GM19099 (cell line): ENCODE data around the gene GAS2L2.

Experiments used
- POLR2A ChIP-seq: IDR thresholded peaks from 3 replicates; pipeline ENCODE4 v1.6.1; 2011; ENCODE audit warnings: low read depth; ENCODE audit not compliant: insufficient read length; ENCODE audit errors: extremely low read depth

Gene GAS2L2

GRCh38 chr17:35752945-35753764 lies at the start of gene GAS2L2:
Gene GAS2L2, minus strand, starts transcription at chr17:35753239. Its CDS starts 389 bp downstream, at chr17:35752850.
- no peak for TF ChIP-seq POLR2A

- TF ChIP-seq POLR2A = no peak
Observed at GRCh38 chr17:35801583-35802224, 48.7 kb upstream of the GAS2L2 start.

GRCh38 chr17:35799942-35800341 lies 46.9 kb upstream of the GAS2L2 start:
- TF ChIP-seq POLR2A = no peak

- no peak for TF ChIP-seq POLR2A
Observed at GRCh38 chr17:35797918-35798317, 44.9 kb upstream of the GAS2L2 start.

GRCh38 chr17:35797370-35797769 lies 44.3 kb upstream of the GAS2L2 start:
- no peak for TF ChIP-seq POLR2A

- TF ChIP-seq POLR2A = no peak
Observed at GRCh38 chr17:35796942-35797341, 43.9 kb upstream of the GAS2L2 start.

GRCh38 chr17:35795871-35796265 lies 42.8 kb upstream of the GAS2L2 start:
- TF ChIP-seq POLR2A = no peak

GRCh38 chr17:35795007-35795870 lies 42.2 kb upstream of the GAS2L2 start, which contains the start of gene MMP28:
Gene MMP28, minus strand, starts transcription at chr17:35795641. Its CDS starts 264 bp downstream, at chr17:35795377.
- no peak for TF ChIP-seq POLR2A

- no peak for TF ChIP-seq POLR2A
Observed at GRCh38 chr17:35793257-35793656, 40.2 kb upstream of the GAS2L2 start.

- no peak for TF ChIP-seq POLR2A
Observed at GRCh38 chr17:35791681-35792350, 38.8 kb upstream of the GAS2L2 start.

- no peak for TF ChIP-seq POLR2A
Observed at GRCh38 chr17:35790841-35791240, 37.8 kb upstream of the GAS2L2 start.

GRCh38 chr17:35788477-35789368 lies 35.7 kb upstream of the GAS2L2 start:
- no peak for TF ChIP-seq POLR2A

GRCh38 chr17:35786941-35787432 lies 33.9 kb upstream of the GAS2L2 start:
- TF ChIP-seq POLR2A = no peak
